ENCODE measurements around the gene DNAH1.

GRCh38 chr3:52283306-52283705, 32.8 kb upstream of the DNAH1 start:
- TF ChIP-seq CTCF (conservative IDR thresholded peaks at IDR 0.05; ENCODE audit: low read depth in 2 of 2) (no peak), EZH2phosphoT487 (IDR thresholded peaks at IDR 0.05; ENCODE audit: unreplicated experiment) (no peak), EZH2 (IDR thresholded peaks at IDR 0.05; ENCODE audit: low read depth, unreplicated experiment) (no peak), REST (IDR thresholded peaks at IDR 0.05; ENCODE audit: unreplicated experiment) (no peak), JUNB (IDR thresholded peaks at IDR 0.05; ENCODE audit: unreplicated experiment) (no peak), POLR2AphosphoS5 (IDR thresholded peaks at IDR 0.05; ENCODE audit: low read depth) (no peak)

All from GM23338 (cell line).